ENCODE measurements around the gene AUTS2. TPM values are rescaled to one million over a fixed set of nuclear protein-coding genes. Genes with fewer than 3 reads are reported as not detected.

AUTS2 gene
- polyA plus RNA-seq, 1 experiment, result 0.54 TPM

- POLR2A ChIA-PET, result no interaction called here
These were observed 437.7 kb downstream of the AUTS2 start for GRCh38 chr7:70035955-70036354.

GRCh38 chr7:70036695-70037094 is 438.4 kb downstream of the AUTS2 start:
- ChIA-PET CTCF (no interaction called here), POLR2A (no interaction called here)
- TF ChIP-seq CTCF (IDR thresholded peaks at IDR 0.05; ENCODE audit: insufficient read depth, low read depth, low read length), result no peak
- no peak for DNase-seq (ENCODE audit: low read depth)
- H3K36me3 ChIP-seq (ENCODE audit: control insufficient read depth, insufficient read depth, low read length), result no peaks in the 10 kb centered on the region
- no peak overlapping the region for H3K4me3 ChIP-seq (ENCODE audit: low read depth, low read length)
- no peaks in the 10 kb centered on the region for H3K27me3 ChIP-seq (ENCODE audit: control insufficient read depth, insufficient read depth, low read length)

More at GRCh38 chr7:70035955-70036354, 437.7 kb downstream of the AUTS2 start:
- Histone ChIP-seq H3K4me3 (ENCODE audit: low read depth, low read length) (no peak overlapping the region), H3K27me3 (ENCODE audit: control insufficient read depth, insufficient read depth, low read length) (no peaks in the 10 kb centered on the region), H3K36me3 (ENCODE audit: control insufficient read depth, insufficient read depth, low read length) (no peaks in the 10 kb centered on the region)
- no peak for TF ChIP-seq CTCF (IDR thresholded peaks at IDR 0.05; ENCODE audit: insufficient read depth, low read depth, low read length)
- CTCF ChIA-PET, result no interaction called here
- DNase-seq (ENCODE audit: low read depth), result no peak

GRCh38 chr7:70037171-70037933 is 439.1 kb downstream of the AUTS2 start:
- DNase-seq (ENCODE audit: low read depth), result no peak
- Histone ChIP-seq H3K36me3 (ENCODE audit: control insufficient read depth, insufficient read depth, low read length) (no peaks in the 10 kb centered on the region), H3K27me3 (ENCODE audit: control insufficient read depth, insufficient read depth, low read length) (no peaks in the 10 kb centered on the region), H3K4me3 (ENCODE audit: low read depth, low read length) (no peak overlapping the region)
- ChIA-PET CTCF (no interaction called here), POLR2A (no interaction called here)
- no peak for TF ChIP-seq CTCF (IDR thresholded peaks at IDR 0.05; ENCODE audit: insufficient read depth, low read depth, low read length)

- no peak for TF ChIP-seq CTCF (IDR thresholded peaks at IDR 0.05; ENCODE audit: insufficient read depth, low read depth, low read length)
- H3K4me3 ChIP-seq (ENCODE audit: low read depth, low read length), result no peak overlapping the region
- H3K36me3 ChIP-seq (ENCODE audit: control insufficient read depth, insufficient read depth, low read length), result no peaks in the 10 kb centered on the region
- POLR2A ChIA-PET, result no interaction called here
- no peaks in the 10 kb centered on the region for H3K27me3 ChIP-seq (ENCODE audit: control insufficient read depth, insufficient read depth, low read length)
- CTCF ChIA-PET, result no interaction called here
- DNase-seq (ENCODE audit: low read depth), result no peak
These were observed 441.8 kb downstream of the AUTS2 start for GRCh38 chr7:70040051-70040450.

- no peak for TF ChIP-seq CTCF (IDR thresholded peaks at IDR 0.05; ENCODE audit: insufficient read depth, low read depth, low read length)
- no peak overlapping the region for H3K4me3 ChIP-seq (ENCODE audit: low read depth, low read length)
- POLR2A ChIA-PET, result no interaction called here
- CTCF ChIA-PET, result no interaction called here
- no peak for DNase-seq (ENCODE audit: low read depth)
- H3K27me3 ChIP-seq (ENCODE audit: control insufficient read depth, insufficient read depth, low read length), result no peaks in the 10 kb centered on the region
- no peaks in the 10 kb centered on the region for H3K36me3 ChIP-seq (ENCODE audit: control insufficient read depth, insufficient read depth, low read length)
These were observed 442.9 kb downstream of the AUTS2 start for GRCh38 chr7:70040970-70041766.

Data from BJ (cell line).